ENCODE results near the gene AFTPH.

AFTPH gene

DNA sequence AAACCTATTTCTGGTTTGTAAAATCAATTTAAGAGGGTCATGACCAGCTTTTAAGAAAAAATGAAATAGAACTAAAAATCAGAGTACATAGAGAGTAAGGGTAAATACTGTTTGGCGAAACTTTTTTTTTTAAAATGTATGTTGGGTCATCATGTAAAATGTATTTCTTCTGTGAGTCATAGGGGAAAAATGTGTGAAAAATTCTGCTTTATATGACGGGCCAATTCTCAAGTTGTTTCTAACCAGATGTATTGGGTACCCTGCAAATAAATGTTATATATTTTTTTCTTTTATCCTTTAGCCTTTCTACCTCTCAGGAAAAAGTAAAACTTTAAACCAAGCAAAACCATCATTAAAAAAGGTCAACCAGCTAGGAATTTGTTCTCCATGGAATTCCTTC is 13.9 kb downstream of the AFTPH start:
- no peak overlapping the region for H2BK15ac ChIP-seq (replicated peaks; ENCODE audit: low read depth)
- no peak overlapping the region for H3K18ac ChIP-seq (ENCODE audit: low read length)
- H4K8ac ChIP-seq (ENCODE audit: low read depth, low read length), result no peak overlapping the region
- H3K27me3 ChIP-seq (ENCODE audit: insufficient read depth, low read length, poor library complexity), result no peaks in the 10 kb centered on the region
- DNase-seq, result peak; percentile 14
- H2AK5ac ChIP-seq (ENCODE audit: low read length), result no peak overlapping the region
- H2BK120ac ChIP-seq (ENCODE audit: low read depth, low read length), result no peak overlapping the region
- H3K79me1 ChIP-seq (ENCODE audit: low read length), result peaks cover 4% of the 10 kb centered on the region
- no CpG with 5 or more reads among the region's 2 CpGs for WGBS (ENCODE audit: extremely low coverage, insufficient coverage, low lambda C conversion rate)
- no peaks in the 10 kb centered on the region for H3K36me3 ChIP-seq (ENCODE audit: control insufficient read depth, insufficient read depth, low read length)
- H4K5ac ChIP-seq (ENCODE audit: low read length), result no peak overlapping the region
- no peak overlapping the region for H3K56ac ChIP-seq (ENCODE audit: low read length)
- H3K79me2 ChIP-seq (ENCODE audit: control insufficient read depth, insufficient read depth, low read length), result no peaks in the 10 kb centered on the region
- no peak overlapping the region for H3K4me3 ChIP-seq (ENCODE audit: low read length)
- no peak overlapping the region for H2BK5ac ChIP-seq (ENCODE audit: low read length)
- no peak overlapping the region for H3K23ac ChIP-seq (ENCODE audit: low read length)
- H3K9ac ChIP-seq (ENCODE audit: low read length), result no peak overlapping the region
- H3K4me2 ChIP-seq (ENCODE audit: low read length), result no peak overlapping the region
- H3K27ac ChIP-seq (ENCODE audit: low read depth, low read length), result no peak overlapping the region
- peaks cover 2% of the 10 kb centered on the region for H3K4me1 ChIP-seq (ENCODE audit: control insufficient read depth, low read depth, low read length)
- no peak overlapping the region for H3K4ac ChIP-seq (ENCODE audit: low read depth, low read length)

DNA sequence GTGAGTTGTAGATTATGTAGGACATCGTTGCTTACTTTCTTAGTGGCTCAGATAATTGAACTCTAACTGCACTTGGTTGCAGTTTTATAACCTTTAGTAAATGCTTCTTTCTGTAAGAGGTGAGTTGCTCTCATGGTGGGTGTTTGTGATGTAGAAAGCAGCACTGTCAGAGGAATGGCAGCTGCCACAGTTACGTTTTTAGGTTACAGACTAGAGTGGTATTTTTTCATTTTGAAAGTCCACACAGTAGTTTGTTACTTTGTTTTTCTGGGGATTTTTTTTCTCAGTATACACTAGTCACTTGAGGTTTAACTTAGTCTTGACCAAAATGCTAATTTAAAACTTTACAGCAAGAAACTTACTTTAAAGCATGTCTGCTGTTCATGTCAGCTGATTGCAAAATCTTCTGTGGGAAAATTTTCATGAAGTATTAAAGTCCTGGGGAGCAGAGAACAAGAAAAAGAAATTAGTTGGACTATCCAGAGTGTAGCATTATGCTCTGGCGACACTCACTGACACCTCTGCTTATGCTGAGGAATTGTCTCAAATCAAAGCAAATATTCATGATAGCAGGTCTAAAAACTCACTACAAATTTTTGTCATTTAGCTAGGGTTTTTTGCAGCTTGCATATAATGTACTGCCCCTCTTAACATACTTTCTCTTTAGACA is 14.8 kb downstream of the AFTPH start:
- H3K79me2 ChIP-seq (ENCODE audit: control insufficient read depth, insufficient read depth, low read length), result no peaks in the 10 kb centered on the region
- H3K79me1 ChIP-seq (ENCODE audit: low read length), result peaks cover 4% of the 10 kb centered on the region
- no peak overlapping the region for H3K4me3 ChIP-seq (ENCODE audit: low read length)
- H3K4me1 ChIP-seq (ENCODE audit: control insufficient read depth, low read depth, low read length), result peaks cover 2% of the 10 kb centered on the region
- no peak overlapping the region for H3K4me2 ChIP-seq (ENCODE audit: low read length)
- H2BK120ac ChIP-seq (ENCODE audit: low read depth, low read length), result no peak overlapping the region
- peak overlapping the region; percentile 76 for H4K8ac ChIP-seq (ENCODE audit: low read depth, low read length)
- H3K56ac ChIP-seq (ENCODE audit: low read length), result peak overlapping the region; percentile 56
- no peak overlapping the region for H3K23ac ChIP-seq (ENCODE audit: low read length)
- no peak overlapping the region for H2BK5ac ChIP-seq (ENCODE audit: low read length)
- no peak overlapping the region for H3K9ac ChIP-seq (ENCODE audit: low read length)
- H3K18ac ChIP-seq (ENCODE audit: low read length), result no peak overlapping the region
- no CpG with 5 or more reads among the region's 3 CpGs for WGBS (ENCODE audit: extremely low coverage, insufficient coverage, low lambda C conversion rate)
- H2BK15ac ChIP-seq (replicated peaks; ENCODE audit: low read depth), result no peak overlapping the region
- no peak overlapping the region for H2AK5ac ChIP-seq (ENCODE audit: low read length)
- no peak overlapping the region for H3K4ac ChIP-seq (ENCODE audit: low read depth, low read length)
- DNase-seq, result no peak
- H4K5ac ChIP-seq (ENCODE audit: low read length), result no peak overlapping the region
- no peak overlapping the region for H3K27ac ChIP-seq (ENCODE audit: low read depth, low read length)
- no peaks in the 10 kb centered on the region for H3K36me3 ChIP-seq (ENCODE audit: control insufficient read depth, insufficient read depth, low read length)
- no peaks in the 10 kb centered on the region for H3K27me3 ChIP-seq (ENCODE audit: insufficient read depth, low read length, poor library complexity)

DNA sequence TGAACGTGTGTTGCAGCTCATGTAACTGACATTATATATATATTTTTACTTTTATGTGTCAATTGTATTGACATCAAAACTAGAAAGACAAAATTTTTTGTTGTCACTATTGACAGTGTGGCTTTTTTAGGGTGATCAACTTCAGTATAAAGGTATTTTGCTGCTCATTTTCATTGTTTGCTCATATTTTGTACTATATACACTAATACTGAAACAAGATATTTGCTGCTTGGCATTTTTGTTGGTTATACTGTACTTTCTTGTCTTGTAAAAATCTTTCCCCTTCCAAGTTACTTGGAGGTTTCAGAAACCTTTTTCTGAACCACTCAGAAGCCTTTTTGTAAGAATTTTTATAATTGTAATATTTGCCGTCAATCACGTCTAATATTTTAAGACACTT is 16.5 kb downstream of the AFTPH start:
- DNase-seq, result no peak
- H2BK15ac ChIP-seq (replicated peaks; ENCODE audit: low read depth), result no peak overlapping the region

DNA sequence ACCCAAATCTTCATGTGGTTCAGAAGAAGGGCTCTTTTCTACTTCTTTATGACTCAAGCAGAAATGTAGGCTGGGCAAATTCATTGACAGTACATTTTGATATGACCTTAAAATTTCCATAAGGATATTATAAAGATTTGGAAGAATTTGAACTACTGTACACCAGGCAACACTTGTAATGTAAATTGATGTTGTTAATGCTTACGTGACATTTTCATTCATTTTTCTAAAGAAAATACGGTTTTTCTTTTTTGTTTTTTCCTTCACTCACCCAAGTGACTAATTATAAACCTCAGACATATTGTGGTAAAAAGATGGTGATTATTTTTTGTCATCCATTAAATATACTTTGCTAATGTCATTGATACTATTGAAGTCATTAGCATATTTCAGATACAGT is 17.4 kb downstream of the AFTPH start:
- Histone ChIP-seq H3K36me3 (ENCODE audit: control insufficient read depth, insufficient read depth, low read length) (no peaks in the 10 kb centered on the region), H3K23ac (ENCODE audit: low read length) (no peak overlapping the region), H3K27me3 (ENCODE audit: insufficient read depth, low read length, poor library complexity) (no peaks in the 10 kb centered on the region), H3K9ac (ENCODE audit: low read length) (no peak overlapping the region), H3K18ac (ENCODE audit: low read length) (no peak overlapping the region), H3K4me3 (ENCODE audit: low read length) (no peak overlapping the region), H3K4ac (ENCODE audit: low read depth, low read length) (no peak overlapping the region), H2BK5ac (ENCODE audit: low read length) (no peak overlapping the region), H4K5ac (ENCODE audit: low read length) (no peak overlapping the region), H3K56ac (ENCODE audit: low read length) (no peak overlapping the region), H2BK15ac (replicated peaks; ENCODE audit: low read depth) (no peak overlapping the region), H3K4me2 (ENCODE audit: low read length) (no peak overlapping the region), H4K8ac (ENCODE audit: low read depth, low read length) (no peak overlapping the region), H2AK5ac (ENCODE audit: low read length) (no peak overlapping the region), H3K79me1 (ENCODE audit: low read length) (peaks cover 4% of the 10 kb centered on the region), H3K79me2 (ENCODE audit: control insufficient read depth, insufficient read depth, low read length) (no peaks in the 10 kb centered on the region), H3K27ac (ENCODE audit: low read depth, low read length) (no peak overlapping the region), H2BK120ac (ENCODE audit: low read depth, low read length) (no peak overlapping the region), H3K4me1 (ENCODE audit: control insufficient read depth, low read depth, low read length) (peaks cover 2% of the 10 kb centered on the region)
- no peak for DNase-seq
- no CpG with 5 or more reads among the region's 2 CpGs for WGBS (ENCODE audit: extremely low coverage, insufficient coverage, low lambda C conversion rate)

More for the DNA sequence above, 16.5 kb downstream of the AFTPH start:
- Histone ChIP-seq H2BK120ac (ENCODE audit: low read depth, low read length) (no peak overlapping the region), H3K79me2 (ENCODE audit: control insufficient read depth, insufficient read depth, low read length) (no peaks in the 10 kb centered on the region), H3K4me3 (ENCODE audit: low read length) (no peak overlapping the region), H3K79me1 (ENCODE audit: low read length) (peaks cover 4% of the 10 kb centered on the region), H2AK5ac (ENCODE audit: low read length) (no peak overlapping the region), H3K27ac (ENCODE audit: low read depth, low read length) (no peak overlapping the region), H2BK5ac (ENCODE audit: low read length) (no peak overlapping the region), H3K9ac (ENCODE audit: low read length) (no peak overlapping the region), H3K4ac (ENCODE audit: low read depth, low read length) (no peak overlapping the region), H4K5ac (ENCODE audit: low read length) (no peak overlapping the region), H3K36me3 (ENCODE audit: control insufficient read depth, insufficient read depth, low read length) (no peaks in the 10 kb centered on the region), H3K56ac (ENCODE audit: low read length) (no peak overlapping the region), H4K8ac (ENCODE audit: low read depth, low read length) (no peak overlapping the region), H3K27me3 (ENCODE audit: insufficient read depth, low read length, poor library complexity) (no peaks in the 10 kb centered on the region), H3K4me2 (ENCODE audit: low read length) (no peak overlapping the region), H3K4me1 (ENCODE audit: control insufficient read depth, low read depth, low read length) (peaks cover 2% of the 10 kb centered on the region), H3K18ac (ENCODE audit: low read length) (no peak overlapping the region), H3K23ac (ENCODE audit: low read length) (no peak overlapping the region)
- WGBS (ENCODE audit: extremely low coverage, insufficient coverage, low lambda C conversion rate), result no CpG with 5 or more reads among the region's 3 CpGs

- no peak overlapping the region for H3K4me3 ChIP-seq (ENCODE audit: low read length)
- no peak overlapping the region for H2BK120ac ChIP-seq (ENCODE audit: low read depth, low read length)
- H3K27ac ChIP-seq (ENCODE audit: low read depth, low read length), result no peak overlapping the region
- no peak for DNase-seq
- no peak overlapping the region for H3K23ac ChIP-seq (ENCODE audit: low read length)
- H2BK15ac ChIP-seq (replicated peaks; ENCODE audit: low read depth), result no peak overlapping the region
- H3K79me1 ChIP-seq (ENCODE audit: low read length), result peaks cover 4% of the 10 kb centered on the region
- no peak overlapping the region for H4K5ac ChIP-seq (ENCODE audit: low read length)
- no peak overlapping the region for H3K9ac ChIP-seq (ENCODE audit: low read length)
- H3K56ac ChIP-seq (ENCODE audit: low read length), result no peak overlapping the region
- H3K18ac ChIP-seq (ENCODE audit: low read length), result no peak overlapping the region
- peaks cover 2% of the 10 kb centered on the region for H3K4me1 ChIP-seq (ENCODE audit: control insufficient read depth, low read depth, low read length)
- no peak overlapping the region for H3K4ac ChIP-seq (ENCODE audit: low read depth, low read length)
- no peaks in the 10 kb centered on the region for H3K79me2 ChIP-seq (ENCODE audit: control insufficient read depth, insufficient read depth, low read length)
- no peak overlapping the region for H4K8ac ChIP-seq (ENCODE audit: low read depth, low read length)
- no peaks in the 10 kb centered on the region for H3K36me3 ChIP-seq (ENCODE audit: control insufficient read depth, insufficient read depth, low read length)
- WGBS (ENCODE audit: extremely low coverage, insufficient coverage, low lambda C conversion rate), result no CpG with 5 or more reads among the region's 5 CpGs
- no peak overlapping the region for H2BK5ac ChIP-seq (ENCODE audit: low read length)
- H3K27me3 ChIP-seq (ENCODE audit: insufficient read depth, low read length, poor library complexity), result no peaks in the 10 kb centered on the region
- H3K4me2 ChIP-seq (ENCODE audit: low read length), result no peak overlapping the region
- H2AK5ac ChIP-seq (ENCODE audit: low read length), result no peak overlapping the region
These were observed 18.2 kb downstream of the AFTPH start for GRCh38 chr2:64542071-64543007.

Data from mesendoderm (in vitro differentiated cells).